Activated CD8-positive, alpha-beta memory T cell treated with anti-CD3 and anti-CD28 coated beads, Interleukin-2, amount 10 ng/mL, durations not matched to agents 7 days and 5 days (primary cell): ENCODE data around the gene NR2C2AP. TPM values are rescaled to one million over a fixed set of nuclear protein-coding genes. Genes with fewer than 3 reads are reported as not detected.
A peak's percentile ranks its signal among the peaks of the same experiment; 100 is the strongest.

ENCODE experiments used
- ATAC-seq: fragments of 150-1000 bp; cut with Tn5 transposase; one replicate; pipeline ENCODE4 v1.10.0; 2021; ENCODE audit warnings: moderate library complexity
- CTCF ChIA-PET: fragments of 350-600 bp; sonication (Branson Sonifier 250); formaldehyde crosslinking; loops from one replicate; lab custom pipeline; 2021; ENCODE audit warnings: antibody characterized with exemption; lab: Charles Lee
- DNase-seq: peaks from one replicate; pipeline ENCODE4 v3.0.0-alpha.2; 2020
- H3K27ac Mint-ChIP-seq: one replicate; pipeline ENCODE4 v1.8.0; 2021; ENCODE audit warnings: mild to moderate bottlenecking, mixed read lengths
- H3K27me3 Mint-ChIP-seq: one replicate; pipeline ENCODE4 v1.8.0; 2021; ENCODE audit warnings: mixed read lengths
- H3K36me3 Mint-ChIP-seq: one replicate; pipeline ENCODE4 v1.8.0; 2021; ENCODE audit warnings: mild to moderate bottlenecking, mixed read lengths
- H3K4me1 Mint-ChIP-seq: one replicate; pipeline ENCODE4 v1.8.0; 2021; ENCODE audit warnings: mixed read lengths
- H3K4me3 Mint-ChIP-seq: one replicate; pipeline ENCODE4 v1.8.0; 2021; ENCODE audit warnings: mild to moderate bottlenecking, moderate library complexity, mixed read lengths
- H3K9me3 Mint-ChIP-seq: one replicate; pipeline ENCODE4 v1.8.0; 2022; ENCODE audit warnings: low read depth, mixed read lengths
- total RNA-seq, 2 experiments: library from RNA; stranded (reverse); gene quantifications; one replicate each; pipeline ENCODE4 v1.2.3, GENCODE V29; 2021

The NR2C2AP gene
- total RNA-seq, 2 experiments from 2014 or later = 32.8 to 33.0 TPM

GRCh38 chr19:19170053-19170872 is 33.0 kb downstream of the NR2C2AP start, which contains the start of gene MEF2B:
Gene MEF2B, minus strand, starts transcription at chr19:19170263. Its CDS starts 19,528 bp downstream, at chr19:19150735.
- ATAC-seq (peak; percentile 90), DNase-seq (peak; percentile 82)
- Mint-ChIP-seq H3K36me3 (no peaks in the 10 kb centered on the region), H3K4me3 (no peak within 1 kb of the TSS), H3K27ac (no peak within 1 kb of the TSS), H3K27me3 (no peaks in the 10 kb centered on the region), H3K9me3 (no peaks in the 10 kb centered on the region), H3K4me1 (peaks cover 12% of the 10 kb centered on the region)
- CTCF ChIA-PET = interaction anchor here (0.6 to 1.6 kb wide), 2 partner anchors 14 to 191 kb away, joined by 3 to 5 read pairs; no protein-coding TSS in a partner anchor

GRCh38 chr19:19169236-19170052 is 33.8 kb downstream of the NR2C2AP start:
- ATAC-seq (no peak), DNase-seq (no peak)
- Mint-ChIP-seq H3K36me3 (no peaks in the 10 kb centered on the region), H3K27me3 (no peaks in the 10 kb centered on the region), H3K4me3 (no peak overlapping the region), H3K4me1 (peaks cover 12% of the 10 kb centered on the region), H3K9me3 (no peaks in the 10 kb centered on the region), H3K27ac (no peak overlapping the region)
- CTCF ChIA-PET = interaction anchor here (0.6 to 1.6 kb wide), 3 partner anchors 13 to 192 kb away, joined by 3 to 5 read pairs (median 4); no protein-coding TSS in a partner anchor

- CTCF ChIA-PET = interaction anchor here (1.1 kb wide), 1 partner anchor 22 kb away, joined by 3 read pairs; no protein-coding TSS in a partner anchor
- no peak overlapping the region for H3K27ac Mint-ChIP-seq
- peaks cover 12% of the 10 kb centered on the region for H3K4me1 Mint-ChIP-seq
- no peak for DNase-seq
- no peaks in the 10 kb centered on the region for H3K9me3 Mint-ChIP-seq
- H3K36me3 Mint-ChIP-seq = no peaks in the 10 kb centered on the region
- no peaks in the 10 kb centered on the region for H3K27me3 Mint-ChIP-seq
- no peak overlapping the region for H3K4me3 Mint-ChIP-seq
- ATAC-seq = no peak
Measured at GRCh38 chr19:19167612-19168011, 35.6 kb downstream of the NR2C2AP start.

- Mint-ChIP-seq H3K36me3 (no peaks in the 10 kb centered on the region), H3K27me3 (no peaks in the 10 kb centered on the region), H3K4me3 (no peak overlapping the region), H3K9me3 (no peaks in the 10 kb centered on the region), H3K4me1 (peaks cover 8% of the 10 kb centered on the region), H3K27ac (no peak overlapping the region)
- ATAC-seq = no peak
- DNase-seq = no peak
- CTCF ChIA-PET = no interaction called here
Measured at GRCh38 chr19:19165396-19165795, 37.8 kb downstream of the NR2C2AP start.

- no peaks in the 10 kb centered on the region for H3K27me3 Mint-ChIP-seq
- no peak for ATAC-seq
- CTCF ChIA-PET = interaction anchor here (1.3 to 2.7 kb wide), 2 partner anchors 12 to 16 kb away, joined by 3 to 7 read pairs; no protein-coding TSS in a partner anchor
- no peaks in the 10 kb centered on the region for H3K9me3 Mint-ChIP-seq
- H3K4me3 Mint-ChIP-seq = no peak overlapping the region
- H3K27ac Mint-ChIP-seq = no peak overlapping the region
- no peak for DNase-seq
- no peaks in the 10 kb centered on the region for H3K4me1 Mint-ChIP-seq
- H3K36me3 Mint-ChIP-seq = no peaks in the 10 kb centered on the region
Measured at GRCh38 chr19:19162495-19162894, 40.7 kb downstream of the NR2C2AP start.

- Mint-ChIP-seq H3K4me3 (no peak overlapping the region), H3K27me3 (no peaks in the 10 kb centered on the region), H3K4me1 (no peaks in the 10 kb centered on the region), H3K27ac (no peak overlapping the region), H3K36me3 (peaks cover 8% of the 10 kb centered on the region), H3K9me3 (no peaks in the 10 kb centered on the region)
- CTCF ChIA-PET = interaction anchor here (1.9 to 2.7 kb wide), 2 partner anchors 14 to 15 kb away, joined by 4 to 7 read pairs; no protein-coding TSS in a partner anchor
- ATAC-seq (no peak), DNase-seq (no peak)
Measured at GRCh38 chr19:19160461-19161035, 42.7 kb downstream of the NR2C2AP start.

- CTCF ChIA-PET = interaction anchor here (1.1 to 1.9 kb wide), 2 partner anchors 14 to 16 kb away, joined by 3 to 4 read pairs; no protein-coding TSS in a partner anchor
- Mint-ChIP-seq H3K4me1 (no peaks in the 10 kb centered on the region), H3K9me3 (no peaks in the 10 kb centered on the region), H3K27ac (no peak overlapping the region), H3K4me3 (no peak overlapping the region), H3K36me3 (peaks cover 8% of the 10 kb centered on the region), H3K27me3 (no peaks in the 10 kb centered on the region)
- DNase-seq = no peak
- no peak for ATAC-seq
Measured at GRCh38 chr19:19159534-19159933, 43.7 kb downstream of the NR2C2AP start.

GRCh38 chr19:19157808-19158207 is 45.4 kb downstream of the NR2C2AP start:
- Mint-ChIP-seq H3K4me1 (no peaks in the 10 kb centered on the region), H3K9me3 (no peaks in the 10 kb centered on the region), H3K4me3 (no peak overlapping the region), H3K27me3 (no peaks in the 10 kb centered on the region), H3K27ac (no peak overlapping the region), H3K36me3 (peaks cover 8% of the 10 kb centered on the region)
- CTCF ChIA-PET = interaction anchor here (1.4 to 1.8 kb wide), 4 partner anchors 12 to 17 kb away, joined by 3 to 6 read pairs (median 4); no protein-coding TSS in a partner anchor
- ATAC-seq = no peak
- DNase-seq = no peak

GRCh38 chr19:19155495-19156219 is 47.6 kb downstream of the NR2C2AP start:
- ATAC-seq (no peak), DNase-seq (no peak)
- Mint-ChIP-seq H3K4me3 (no peak overlapping the region), H3K36me3 (peaks cover 8% of the 10 kb centered on the region), H3K9me3 (no peaks in the 10 kb centered on the region), H3K27me3 (no peaks in the 10 kb centered on the region), H3K27ac (no peak overlapping the region), H3K4me1 (no peaks in the 10 kb centered on the region)
- CTCF ChIA-PET = interaction anchor here (0.5 to 1.9 kb wide), 7 partner anchors 10 to 210 kb away, joined by 3 to 8 read pairs (median 4); partner anchors contain the start of gene MEF2B

GRCh38 chr19:19154768-19155494 is 48.3 kb downstream of the NR2C2AP start:
- ATAC-seq (no peak), DNase-seq (no peak)
- CTCF ChIA-PET = interaction anchor here (0.5 to 1.5 kb wide), 4 partner anchors 9 to 211 kb away, joined by 3 to 6 read pairs (median 4); no protein-coding TSS in a partner anchor
- no peak overlapping the region for H3K4me3 Mint-ChIP-seq
- H3K4me1 Mint-ChIP-seq = no peaks in the 10 kb centered on the region
- H3K36me3 Mint-ChIP-seq = peaks cover 8% of the 10 kb centered on the region
- no peaks in the 10 kb centered on the region for H3K27me3 Mint-ChIP-seq
- H3K27ac Mint-ChIP-seq = no peak overlapping the region
- no peaks in the 10 kb centered on the region for H3K9me3 Mint-ChIP-seq

- DNase-seq (no peak), ATAC-seq (no peak)
- H3K4me1 Mint-ChIP-seq = no peaks in the 10 kb centered on the region
- H3K4me3 Mint-ChIP-seq = no peak overlapping the region
- CTCF ChIA-PET = interaction anchor here (1.3 kb wide), 1 partner anchor 22 kb away, joined by 4 read pairs; no protein-coding TSS in a partner anchor
- peaks cover 8% of the 10 kb centered on the region for H3K36me3 Mint-ChIP-seq
- no peak overlapping the region for H3K27ac Mint-ChIP-seq
- H3K27me3 Mint-ChIP-seq = no peaks in the 10 kb centered on the region
- H3K9me3 Mint-ChIP-seq = no peaks in the 10 kb centered on the region
Measured at GRCh38 chr19:19152668-19153384, 50.4 kb downstream of the NR2C2AP start.
